Right cardiac atrium (tissue), 5 donors: ENCODE results near the gene WIPF1. TPM values are rescaled to one million over a fixed set of nuclear protein-coding genes. Genes with fewer than 3 reads are reported as not detected.
"Not testable (repeated sequence)": the region's sequence is repeated elsewhere in the genome, so short reads cannot be mapped to it uniquely, and the experiment has no call there.

Experiments
- ATAC-seq, 2 donors: fragments of 200-7000 bp; cut with Tn5 transposase; one replicate each; pipeline versions ENCODE4 v1.8.0 to v1.9.1; 2020; ENCODE audit warnings: moderate library complexity in 2 of 2, mild to moderate bottlenecking in 1 of 2
- DNase-seq, 3 donors: peaks; one replicate each; pipeline ENCODE4 v3.0.0-alpha.2; 2020
- H3K27ac ChIP-seq: one replicate; pipeline ENCODE4 v1.5.1; 2013; ENCODE audit warnings: mild to moderate bottlenecking, low read length, control low read depth, moderate library complexity
- H3K27me3 ChIP-seq: one replicate; pipeline ENCODE4 v1.6.1; 2013; ENCODE audit not compliant: control insufficient read depth, insufficient read depth
- H3K4me1 ChIP-seq: one replicate; pipeline ENCODE4 v1.6.1; 2013; ENCODE audit warnings: low read length; ENCODE audit not compliant: control insufficient read depth, insufficient read depth
- H3K4me3 ChIP-seq: one replicate; pipeline ENCODE4 v1.5.1; 2013; ENCODE audit warnings: low read length, control low read depth
- H3K9me3 ChIP-seq: one replicate; pipeline ENCODE4 v1.6.1; 2013; ENCODE audit warnings: low read length; ENCODE audit not compliant: control insufficient read depth
- WGBS: extraction: QIAGEN DNeasy Blood & Tissue Kit; methylation state at CpG from one replicate; pipeline ENCODE4 v1.1.7; 2013; 5-methylcytosine and 5-hydroxymethylcytosine counted together
- intact Hi-C, 4 donors: fragments of 100-400 bp; cut with DNase I; formaldehyde crosslinking; loops; one replicate each; pipeline versions ENCODE4 v1.11.0 to v1.14.0; 2022 to 2023
- polyA plus RNA-seq: library from polyadenylated mRNA; stranded (reverse); fragments of 200-250 nt; gene quantifications from one replicate; pipeline ENCODE4 v1.2.3, GENCODE V29; 2013
- total RNA-seq, 4 donors: library from RNA; stranded (reverse); fragmentation: NEBNext Ultra II Directional; extraction: Animal tissue kit (Norgen Biotek cat#: 25700); gene quantifications; one replicate each; pipeline ENCODE4 v1.2.1, GENCODE V29; 2021
- donor health status: healthy with polysubstance abuse.
- donor health status: DM: no; HTN: yes; CAD: no.
- donor health status: DM: no; HTN: no; CAD: no.
- donor health status: DM: no; HTN: yes; CAD: no; lungs with severe emphysema.
- donor health status: DM: yes; HTN: yes; CAD: no.

Gene WIPF1
- total and polyA plus RNA-seq, 5 donors, result 12.2 to 30.0 (median 26.6) TPM

- no peaks in the 10 kb centered on the region for H3K4me1 ChIP-seq
- DNase-seq (no peak), ATAC-seq (no peak)
- 94% methylated on average over 5 of the region's 5 CpGs for WGBS
- no peak overlapping the region for H3K4me3 ChIP-seq
- H3K27ac ChIP-seq, result no peak overlapping the region
- H3K9me3 ChIP-seq, result no peaks in the 10 kb centered on the region
- H3K27me3 ChIP-seq, result no peaks in the 10 kb centered on the region
- intact Hi-C loops, result no loop called here
Measured at GRCh38 chr2:174553811-174554493, 43.7 kb downstream of the WIPF1 start.

- DNase-seq, result no peak
- no peak overlapping the region for H3K27ac ChIP-seq
- WGBS, result 95% methylated on average over 5 of the region's 5 CpGs
- H3K9me3 ChIP-seq, result no peaks in the 10 kb centered on the region
- no peak for ATAC-seq
- H3K4me1 ChIP-seq, result no peaks in the 10 kb centered on the region
- H3K27me3 ChIP-seq, result no peaks in the 10 kb centered on the region
- intact Hi-C loops, result no loop called here
- H3K4me3 ChIP-seq, result no peak overlapping the region
Measured at GRCh38 chr2:174552880-174553279, 44.7 kb downstream of the WIPF1 start.

GRCh38 chr2:174551697-174552096 is 45.9 kb downstream of the WIPF1 start:
- H3K4me1 ChIP-seq, result no peaks in the 10 kb centered on the region
- DNase-seq, result no peak
- no peak overlapping the region for H3K4me3 ChIP-seq
- ATAC-seq, result no peak
- H3K27ac ChIP-seq, result no peak overlapping the region
- no peaks in the 10 kb centered on the region for H3K27me3 ChIP-seq
- H3K9me3 ChIP-seq, result no peaks in the 10 kb centered on the region
- intact Hi-C loops, result no loop called here
- WGBS, result 93% methylated on average over 4 of the region's 4 CpGs

DNA sequence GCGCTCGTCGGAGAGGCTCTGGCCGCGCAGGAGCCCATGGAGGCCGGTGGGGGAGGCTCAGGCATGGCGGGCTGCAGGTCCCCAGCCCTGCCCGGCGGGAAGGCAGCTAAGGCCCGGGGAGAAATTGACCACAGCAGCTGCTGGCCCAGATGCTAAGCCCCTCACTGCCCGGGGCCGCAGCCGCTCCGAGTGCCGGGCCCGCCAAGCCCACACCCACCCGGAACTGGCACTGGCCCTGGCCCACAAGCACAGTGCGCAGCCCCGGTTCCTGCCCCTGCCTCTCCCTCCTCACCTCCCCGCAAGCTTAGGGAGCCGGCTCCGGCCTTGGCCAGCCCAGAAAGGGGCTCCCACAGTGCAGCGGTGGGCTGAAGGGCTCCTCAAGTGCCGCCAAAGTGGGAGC is 49.0 kb downstream of the WIPF1 start:
- H3K27ac ChIP-seq, H3K4me3 ChIP-seq, ATAC-seq, H3K9me3 ChIP-seq, H3K4me1 ChIP-seq, intact Hi-C loops, H3K27me3 ChIP-seq: not testable (repeated sequence)
- DNase-seq, result peak in 1 of 3 donors; percentile 52
- 87% methylated on average over 24 of the region's 24 CpGs for WGBS

DNA sequence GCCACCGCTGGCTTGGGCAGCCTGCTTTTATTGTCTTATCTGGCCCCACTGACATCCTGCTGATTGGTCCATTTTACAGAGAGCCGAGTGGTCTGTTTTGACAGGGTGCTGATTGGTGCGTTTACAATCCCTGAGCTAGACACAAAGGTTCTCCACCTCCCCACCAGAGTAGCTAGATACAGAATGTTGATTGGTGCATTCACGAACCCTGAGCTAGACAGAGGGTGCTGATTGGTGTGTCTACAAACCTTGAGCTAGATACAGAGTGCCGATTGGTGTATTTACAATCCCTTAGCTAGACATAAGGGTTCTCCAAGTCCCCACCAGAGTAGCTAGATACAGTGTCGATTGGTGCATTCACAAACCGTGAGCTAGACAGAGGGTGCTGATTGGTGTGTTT is 49.6 kb downstream of the WIPF1 start:
- intact Hi-C loops, result not testable (repeated sequence)

GRCh38 chr2:174546519-174547506 is 50.8 kb downstream of the WIPF1 start:
- H3K9me3 ChIP-seq, result no peaks in the 10 kb centered on the region
- H3K4me1 ChIP-seq, result no peaks in the 10 kb centered on the region
- 77% methylated on average over 21 of the region's 21 CpGs for WGBS
- ATAC-seq, result peak; percentile 49 to 54
- intact Hi-C loops, result no loop called here
- no peak overlapping the region for H3K27ac ChIP-seq
- DNase-seq, result no peak
- no peaks in the 10 kb centered on the region for H3K27me3 ChIP-seq
- no peak overlapping the region for H3K4me3 ChIP-seq

More for the DNA sequence above, 49.6 kb downstream of the WIPF1 start:
- not testable (repeated sequence) for H3K27me3 ChIP-seq, ATAC-seq, H3K4me3 ChIP-seq, H3K9me3 ChIP-seq, H3K27ac ChIP-seq, DNase-seq, H3K4me1 ChIP-seq
- 91% methylated on average over 7 of the region's 7 CpGs for WGBS

GRCh38 chr2:174545240-174545639 is 52.4 kb downstream of the WIPF1 start:
- 91% methylated on average over 3 of the region's 3 CpGs for WGBS
- ATAC-seq, result no peak
- H3K4me1 ChIP-seq, result no peaks in the 10 kb centered on the region
- H3K9me3 ChIP-seq, result no peaks in the 10 kb centered on the region
- H3K4me3 ChIP-seq, result no peak overlapping the region
- intact Hi-C loops, result no loop called here
- no peak overlapping the region for H3K27ac ChIP-seq
- H3K27me3 ChIP-seq, result no peaks in the 10 kb centered on the region
- DNase-seq, result no peak

DNA sequence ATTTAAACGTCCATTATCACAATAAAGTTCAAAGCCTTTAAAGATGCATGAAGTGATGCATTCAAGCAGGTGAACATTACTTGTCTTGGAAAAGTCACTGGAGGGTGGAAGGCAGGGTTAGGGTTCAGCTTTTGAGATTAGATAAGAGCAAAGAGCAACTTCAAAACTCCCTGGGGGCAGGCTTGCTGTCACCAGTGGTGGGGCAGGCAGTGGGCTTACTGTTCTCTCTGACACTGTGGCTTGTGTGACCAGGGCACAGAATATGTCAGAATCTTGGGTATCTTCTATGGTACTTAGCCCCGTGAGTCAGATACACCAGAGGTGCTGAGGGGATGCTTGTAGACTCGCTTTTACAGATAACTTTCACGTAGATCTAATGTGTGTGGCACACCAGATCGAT is 52.8 kb downstream of the WIPF1 start:
- intact Hi-C loops, result no loop called here
- Histone ChIP-seq H3K9me3 (no peaks in the 10 kb centered on the region), H3K27ac (no peak overlapping the region), H3K4me3 (no peak overlapping the region), H3K4me1 (no peaks in the 10 kb centered on the region), H3K27me3 (no peaks in the 10 kb centered on the region)
- no peak for DNase-seq
- ATAC-seq, result no peak
- 65% methylated on average over 5 of the region's 5 CpGs for WGBS

GRCh38 chr2:174544156-174544555 is 53.4 kb downstream of the WIPF1 start:
- H3K9me3 ChIP-seq, result no peaks in the 10 kb centered on the region
- DNase-seq (no peak), ATAC-seq (no peak)
- no peaks in the 10 kb centered on the region for H3K4me1 ChIP-seq
- WGBS, result 53% methylated on average over 3 of the region's 3 CpGs
- H3K27me3 ChIP-seq, result no peaks in the 10 kb centered on the region
- H3K27ac ChIP-seq, result no peak overlapping the region
- H3K4me3 ChIP-seq, result no peak overlapping the region
- intact Hi-C loops, result no loop called here

- Histone ChIP-seq H3K9me3 (no peaks in the 10 kb centered on the region), H3K4me1 (no peaks in the 10 kb centered on the region), H3K4me3 (no peak overlapping the region), H3K27me3 (no peaks in the 10 kb centered on the region), H3K27ac (no peak overlapping the region)
- 89% methylated on average over 5 of the region's 5 CpGs for WGBS
- intact Hi-C loops, result no loop called here
- ATAC-seq (no peak), DNase-seq (no peak)
Measured at GRCh38 chr2:174540893-174541292, 56.7 kb downstream of the WIPF1 start.
